HG02852 (cell line): ENCODE measurements around the gene PGPEP1.
"Not testable (repeated sequence)": the region's sequence is repeated elsewhere in the genome, so short reads cannot be mapped to it uniquely, and the experiment has no call there.

Experiments used
- ATAC-seq: cut with Tn5 transposase; IDR thresholded peaks from one replicate; pipeline ENCODE4 v1.9.1; 2021; ENCODE audit warnings: mild to moderate bottlenecking, moderate library complexity; ENCODE audit not compliant: unreplicated experiment

PGPEP1 gene

DNA sequence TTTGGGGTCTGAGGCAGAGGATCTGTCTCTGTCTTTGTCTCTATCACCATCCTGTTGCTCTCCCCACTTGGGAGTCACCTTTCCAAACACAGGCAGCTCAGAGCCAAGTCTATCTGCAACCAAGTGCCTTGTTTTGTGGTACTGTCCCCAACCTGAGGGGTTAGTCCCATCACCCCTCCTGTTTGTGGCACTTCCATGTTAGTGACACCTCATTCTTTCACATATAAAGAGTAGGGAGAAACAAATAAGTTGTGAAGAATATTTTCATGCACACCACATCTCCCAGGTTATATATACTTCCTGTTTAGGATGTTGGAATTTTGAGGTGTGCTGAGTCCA is 49.3 kb downstream of the PGPEP1 start:
- ATAC-seq: no peak

DNA sequence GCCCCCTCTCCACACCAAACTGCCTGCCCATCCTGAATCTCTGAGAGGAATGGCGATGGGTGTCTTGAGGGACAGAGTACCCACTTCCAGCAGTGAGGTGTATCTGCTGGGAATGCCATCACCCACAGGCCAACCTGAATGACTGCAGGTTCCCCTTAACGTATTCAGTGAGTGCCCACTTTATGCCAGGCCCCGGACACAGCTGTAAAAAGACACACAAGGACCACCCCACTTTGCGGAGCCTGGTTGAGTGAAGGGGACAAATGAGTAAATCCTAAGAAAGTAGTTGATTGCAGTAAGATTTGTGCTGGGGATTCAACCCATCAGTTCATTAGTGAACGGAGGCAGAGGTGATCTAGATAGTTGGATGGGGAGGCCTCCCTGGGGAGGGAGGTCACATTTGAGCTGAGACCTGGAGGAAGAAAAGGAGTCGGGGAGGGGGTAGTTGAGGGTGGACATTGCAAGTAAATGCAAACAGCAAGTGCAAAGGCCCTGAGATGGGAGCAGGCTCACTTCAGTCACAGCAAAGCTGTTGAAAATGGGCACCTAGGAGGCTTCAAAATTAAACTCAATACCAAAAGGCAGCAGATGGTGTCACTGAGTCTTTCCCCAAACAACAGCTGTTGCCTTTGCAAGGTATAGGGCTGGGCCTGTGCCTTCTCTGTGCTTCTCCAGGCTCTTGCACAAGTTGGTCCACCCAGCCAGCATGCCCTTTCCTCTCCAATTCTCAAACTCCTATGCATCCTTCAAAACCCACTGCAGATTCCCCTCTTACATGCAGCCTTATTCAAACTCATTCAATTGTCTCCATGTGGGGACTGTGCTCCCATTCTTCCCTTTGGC is 49.9 kb downstream of the PGPEP1 start:
- no peak for ATAC-seq

DNA sequence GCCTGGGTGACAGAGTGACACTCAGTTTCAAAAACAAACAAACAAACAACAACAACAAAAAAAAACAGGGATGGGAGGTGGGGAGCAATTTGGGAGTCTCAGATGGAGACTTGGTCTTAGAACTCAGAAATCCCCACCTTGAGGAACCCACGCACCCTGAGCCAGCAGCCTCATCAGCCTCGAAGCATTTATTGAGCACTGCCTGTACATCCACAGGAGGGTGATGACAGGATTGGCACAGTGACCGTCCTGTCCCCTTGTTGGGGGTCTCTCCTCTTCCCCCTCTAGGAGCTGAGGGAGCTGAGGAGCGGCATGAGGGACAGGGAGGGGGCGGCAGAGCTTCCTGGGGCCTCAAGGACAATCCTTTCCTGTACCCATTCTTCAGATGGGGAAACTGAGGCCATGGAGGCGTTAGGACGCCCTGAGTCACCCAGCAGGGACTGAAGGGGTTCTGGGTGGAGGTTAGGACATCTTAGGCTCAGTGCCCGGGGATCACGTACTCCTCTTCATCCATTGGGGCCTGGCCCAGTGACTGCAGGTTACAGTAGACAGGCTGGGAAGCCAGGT is 51.2 kb downstream of the PGPEP1 start:
- no peak for ATAC-seq

DNA sequence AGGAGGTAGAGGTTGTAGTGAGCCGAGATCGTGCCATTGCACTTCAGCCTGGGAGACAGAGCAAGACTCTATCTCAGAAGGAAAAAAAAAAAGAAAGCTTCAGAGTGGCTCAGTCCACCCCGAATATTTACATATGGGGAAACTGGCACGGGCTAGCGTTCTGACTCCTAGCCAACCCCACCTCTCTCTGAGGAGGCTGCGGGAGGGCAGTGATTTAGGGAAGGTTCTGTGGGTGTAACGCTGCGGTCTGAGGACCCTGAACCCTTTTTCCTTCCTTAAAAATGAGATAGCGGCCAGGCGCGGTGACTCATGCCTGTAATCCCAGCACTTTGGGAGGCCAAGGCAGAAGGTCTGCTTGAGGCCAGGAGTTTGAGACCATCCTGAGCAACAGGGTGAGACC is 52.0 kb downstream of the PGPEP1 start:
- ATAC-seq: no peak

- ATAC-seq: no peak
These were observed 52.5 kb downstream of the PGPEP1 start for GRCh38 chr19:18392926-18393325.

DNA sequence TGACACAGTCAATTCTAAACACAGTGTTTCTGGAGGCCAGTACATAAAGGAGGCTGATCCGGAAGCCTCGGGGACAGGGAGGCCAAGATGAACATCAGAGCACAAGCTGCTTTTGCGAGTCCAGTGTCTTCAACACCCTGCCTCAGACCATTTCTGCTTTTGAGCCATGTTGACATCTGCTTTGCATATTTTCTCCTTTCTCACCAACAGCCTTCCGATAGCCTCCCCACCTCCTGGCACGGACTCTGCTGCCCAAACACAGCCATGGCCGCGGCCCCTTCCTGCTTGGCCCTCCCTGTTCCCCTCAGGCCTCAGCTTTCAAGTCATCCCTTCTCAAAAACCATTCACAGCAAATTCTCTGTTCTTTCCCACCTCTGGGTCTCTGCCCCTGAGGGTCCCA is 53.4 kb downstream of the PGPEP1 start:
- no peak for ATAC-seq

- no peak for ATAC-seq
These were observed 56.3 kb downstream of the PGPEP1 start for GRCh38 chr19:18396471-18397241.

GRCh38 chr19:18397242-18398202 is 57.1 kb downstream of the PGPEP1 start, which contains the start of gene LRRC25:
Gene LRRC25, minus strand, starts transcription at chr19:18397622. Its CDS starts 659 bp downstream, at chr19:18396963.
- ATAC-seq: no peak

DNA sequence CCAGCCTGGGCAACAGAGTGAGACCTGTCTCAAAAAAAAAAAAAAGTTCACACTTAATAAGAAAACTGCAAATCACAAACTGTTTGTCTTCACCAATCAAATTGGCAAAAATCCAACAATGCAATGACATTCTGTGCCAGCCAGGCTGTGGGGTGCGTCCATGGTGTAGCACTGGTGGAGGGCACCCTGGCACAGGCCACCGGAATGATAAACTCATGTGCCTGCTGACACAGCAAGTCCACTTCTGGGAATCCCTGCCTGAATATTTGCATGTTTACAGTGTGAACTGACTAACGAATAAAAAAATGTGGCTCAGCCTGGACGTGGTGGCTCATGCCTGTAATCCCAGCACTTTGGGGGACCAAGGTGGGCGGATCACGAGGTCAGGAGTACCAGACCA is 58.6 kb downstream of the PGPEP1 start:
- no peak for ATAC-seq

DNA sequence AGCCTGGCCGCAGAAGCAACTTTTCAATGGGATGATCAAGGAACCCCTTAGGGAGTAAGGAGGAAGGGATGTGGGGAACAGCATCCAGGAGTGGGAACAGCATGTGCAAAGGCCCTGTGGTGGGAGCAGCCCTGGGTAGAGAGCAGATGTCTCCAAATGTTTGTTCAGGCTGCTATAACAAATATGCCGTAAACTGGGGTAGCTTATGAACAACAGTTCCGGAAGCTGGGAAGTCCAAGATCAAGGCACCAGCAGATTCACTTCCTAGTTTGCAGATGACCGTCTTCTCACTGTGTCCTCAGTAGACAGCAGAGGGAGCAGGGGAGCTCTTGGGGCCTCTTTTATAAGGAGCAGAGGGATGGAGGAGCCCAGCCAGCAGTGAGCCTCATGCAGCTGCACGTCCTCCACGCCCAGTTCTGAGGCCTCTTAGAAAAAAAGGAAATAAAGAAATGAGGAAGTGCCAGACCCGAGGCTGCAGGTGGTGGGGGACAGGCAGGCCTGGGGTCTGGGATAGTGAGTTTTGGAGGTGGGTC is 61.2 kb downstream of the PGPEP1 start:
- ATAC-seq: no peak

DNA sequence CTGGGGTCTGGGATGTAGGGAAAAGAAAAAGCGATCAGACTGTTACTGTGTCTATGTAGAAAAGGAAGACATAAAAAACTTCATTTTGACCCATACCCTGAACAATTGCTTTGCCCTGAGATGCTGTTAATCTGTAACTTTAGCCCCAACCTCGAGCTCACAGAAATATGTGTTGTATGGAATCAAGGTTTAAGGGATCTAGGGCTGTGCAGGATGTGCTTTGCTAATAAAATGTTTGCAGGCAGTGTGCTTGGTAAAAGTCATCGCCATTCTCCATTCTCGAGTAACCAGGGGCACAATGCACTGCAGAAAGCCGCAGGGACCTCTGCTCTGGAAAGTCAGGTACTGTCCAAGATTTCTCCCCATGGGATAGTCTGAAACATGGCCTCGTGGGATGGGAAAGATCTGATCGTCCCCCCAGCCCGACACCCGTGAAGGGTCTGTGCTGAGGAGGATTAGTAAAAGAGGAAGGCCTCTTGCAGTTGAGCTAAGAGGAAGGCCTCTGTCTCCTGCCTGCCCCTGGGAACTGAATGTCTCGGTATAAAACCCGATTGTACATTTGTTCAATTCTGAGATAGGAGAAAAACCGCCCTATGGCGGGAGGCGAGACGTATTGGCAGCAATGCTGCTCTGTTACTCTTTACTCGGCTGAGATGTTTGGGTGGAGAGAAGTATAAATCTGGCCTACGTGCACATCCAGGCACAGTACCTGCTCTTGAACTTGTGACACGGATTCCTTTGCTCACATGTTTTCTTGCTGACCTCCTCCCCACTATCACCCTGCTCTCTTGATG is 62.3 kb downstream of the PGPEP1 start:
- not testable (repeated sequence) for ATAC-seq

GRCh38 chr19:18405754-18406153 is 65.4 kb downstream of the PGPEP1 start:
- ATAC-seq: not testable (repeated sequence)

DNA sequence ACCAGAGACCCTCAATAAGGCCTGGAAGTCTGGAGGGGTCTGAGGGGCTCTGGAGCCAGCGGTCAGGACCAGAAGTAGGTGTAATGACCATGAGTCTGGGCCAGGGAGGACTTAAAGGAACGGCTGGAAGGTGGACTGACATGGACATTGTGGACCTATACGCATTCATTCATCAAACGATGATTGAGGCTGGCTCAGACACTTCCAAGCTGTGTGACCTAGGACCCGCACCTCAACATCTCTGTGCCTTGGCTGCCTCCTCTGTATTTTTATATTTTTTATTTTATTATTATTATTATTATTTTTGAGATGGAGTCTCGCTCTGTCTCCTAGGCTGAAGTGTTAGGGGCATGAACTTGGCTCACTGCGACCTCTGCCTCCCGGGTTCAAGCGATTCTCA is 66.4 kb downstream of the PGPEP1 start:
- ATAC-seq: no peak

- no peak for ATAC-seq
These were observed 67.7 kb downstream of the PGPEP1 start for GRCh38 chr19:18408053-18408476.

DNA sequence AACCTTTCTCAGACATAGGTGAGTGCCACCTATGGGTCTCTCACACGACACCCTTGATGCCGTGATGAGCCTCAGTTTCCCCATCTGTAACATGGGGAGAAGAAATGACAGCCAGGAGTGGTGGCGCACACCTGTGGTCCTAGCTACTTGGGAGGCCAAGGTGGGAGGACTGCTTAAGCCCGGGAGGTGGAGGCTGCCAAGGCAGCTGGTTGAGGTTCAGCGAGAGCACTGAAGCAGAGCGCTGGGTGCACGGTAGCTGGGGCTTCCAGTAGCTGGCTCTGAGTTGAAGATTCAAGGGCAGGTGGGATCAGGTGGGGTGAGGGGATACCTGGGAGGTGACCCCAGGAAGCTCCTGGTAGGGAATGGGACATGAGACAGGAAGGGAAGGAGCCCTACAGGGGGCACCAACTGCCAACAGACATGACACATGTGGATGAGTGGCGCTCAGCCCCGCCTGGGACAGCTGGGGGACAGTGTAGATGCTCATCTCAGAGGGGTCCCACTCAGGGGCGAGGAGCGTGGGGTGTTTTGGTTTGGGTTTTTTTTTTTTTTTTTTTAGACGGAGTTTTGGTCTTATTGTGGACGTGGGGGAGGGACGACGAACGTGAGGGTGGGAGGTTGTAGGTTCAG is 72.3 kb downstream of the PGPEP1 start:
- no peak for ATAC-seq

- ATAC-seq: no peak
These were observed 74.2 kb downstream of the PGPEP1 start for GRCh38 chr19:18414504-18415177.

DNA sequence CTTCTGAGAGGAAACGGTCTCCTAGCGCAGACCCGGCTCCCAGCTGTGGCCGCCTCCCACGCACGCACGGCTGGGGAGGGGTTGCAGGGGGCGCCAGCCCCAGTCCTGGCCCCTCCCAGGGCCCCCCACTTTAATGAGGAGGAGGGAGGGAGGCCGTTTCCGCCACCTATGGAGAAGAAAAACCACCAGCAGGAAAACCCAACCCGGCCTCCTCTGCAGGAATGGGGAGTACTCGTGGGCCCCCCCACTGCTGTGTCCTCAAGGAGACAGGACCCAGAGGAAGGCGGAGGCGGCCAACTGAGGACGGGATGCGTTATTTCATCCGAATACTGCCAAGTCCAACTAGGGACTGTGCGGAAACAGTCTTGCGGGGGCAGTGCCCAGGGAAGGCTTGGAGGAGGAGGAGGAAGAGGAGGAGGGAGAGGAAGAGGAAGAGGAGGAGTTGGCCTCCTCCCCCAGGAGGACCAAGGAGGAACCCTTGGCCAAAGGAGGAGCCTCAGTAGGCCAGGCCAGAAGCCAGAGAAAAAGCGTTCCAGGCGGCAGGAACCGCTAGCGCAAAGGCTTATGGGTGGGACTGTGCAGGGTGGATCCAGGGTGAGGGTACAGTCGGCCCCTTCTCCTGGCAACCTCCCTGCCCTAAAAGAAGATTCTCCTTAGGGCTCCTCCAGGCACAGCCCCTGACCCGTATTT is 74.9 kb downstream of the PGPEP1 start:
- no peak for ATAC-seq

- ATAC-seq: no peak
These were observed 76.4 kb downstream of the PGPEP1 start for GRCh38 chr19:18416778-18417249.
